GM23338 (cell line): Measurements from ENCODE around the gene LILRA5. TPM values are rescaled to one million over a fixed set of nuclear protein-coding genes. Genes with fewer than 3 reads are reported as not detected.
A peak's percentile ranks its signal among the peaks of the same experiment; 100 is the strongest.

Source experiments
- ATAC-seq: fragments of 200-7000 bp; cut with Tn5 transposase; 3 replicates; pipeline ENCODE4 v1.9.1; 2020
- DNase-seq: peaks from one replicate; pipeline ENCODE4 v3.0.0-alpha.2; 2015; ENCODE audit warnings: low spot score
- H2AFZ ChIP-seq: fragments of 200-600 bp; sonication (generic); 2 replicates; pipeline ENCODE4 v1.8.0; 2016; ENCODE audit warnings: antibody characterized with exemption, mild to moderate bottlenecking, moderate library complexity
- H3F3A ChIP-seq: fragments of 200-600 bp; sonication (generic); replicated peaks from 2 replicates; pipeline ENCODE4 v1.8.0; 2017; ENCODE audit warnings: antibody characterized with exemption, mixed run types, low read depth
- H3K27ac ChIP-seq: fragments of 200-600 bp; sonication (generic); 2 replicates; pipeline ENCODE4 v1.6.1; 2016; ENCODE audit warnings: low read depth
- H3K27me3 ChIP-seq: fragments of 200-600 bp; sonication (generic); 2 replicates; pipeline ENCODE4 v1.8.0; 2016; ENCODE audit warnings: mild to moderate bottlenecking, mixed run types, moderate library complexity; ENCODE audit not compliant: insufficient read depth
- H3K36me3 ChIP-seq: fragments of 200-600 bp; sonication (generic); 2 replicates; pipeline ENCODE4 v1.8.0; 2016; ENCODE audit warnings: mild to moderate bottlenecking; ENCODE audit not compliant: insufficient read depth
- H3K4me1 ChIP-seq: fragments of 200-600 bp; sonication (generic); 2 replicates; pipeline ENCODE4 v1.8.0; 2016; ENCODE audit warnings: mild to moderate bottlenecking, moderate library complexity; ENCODE audit not compliant: insufficient read depth
- H3K4me2 ChIP-seq: fragments of 200-600 bp; sonication (generic); 2 replicates; pipeline ENCODE4 v1.7.1; 2017; ENCODE audit warnings: mixed run types
- H3K4me3 ChIP-seq: fragments of 200-600 bp; sonication (generic); 2 replicates; pipeline ENCODE4 v1.6.1; 2016; ENCODE audit warnings: mixed run types
- H3K79me2 ChIP-seq: fragments of 200-600 bp; sonication (generic); replicated peaks from 2 replicates; pipeline ENCODE4 v1.8.0; 2017; ENCODE audit warnings: mild to moderate bottlenecking; ENCODE audit not compliant: insufficient read depth
- H3K9me2 ChIP-seq: fragments of 200-600 bp; sonication (generic); 2 replicates; pipeline ENCODE4 v1.8.0; 2017; ENCODE audit not compliant: insufficient read depth
- H4K20me1 ChIP-seq: fragments of 200-600 bp; sonication (generic); replicated peaks from 2 replicates; pipeline ENCODE4 v1.8.0; 2017; ENCODE audit warnings: mild to moderate bottlenecking; ENCODE audit not compliant: insufficient read depth
- H3K27ac Mint-ChIP-seq: 2 replicates; pipeline ENCODE4 v1.8.0; 2020; ENCODE audit warnings: inconsistent platforms, mild to moderate bottlenecking, moderate library complexity, mixed read lengths
- H3K27me3 Mint-ChIP-seq: 3 replicates; pipeline ENCODE4 v1.8.0; 2022; ENCODE audit warnings: low read depth, mild to moderate bottlenecking, moderate library complexity, mixed read lengths, inconsistent platforms; ENCODE audit not compliant: insufficient read depth, poor library complexity
- H3K36me3 Mint-ChIP-seq: 3 replicates; pipeline ENCODE4 v1.8.0; 2021; ENCODE audit warnings: low read depth, mild to moderate bottlenecking, inconsistent platforms, moderate library complexity, mixed read lengths
- H3K4me1 Mint-ChIP-seq: 3 replicates; pipeline ENCODE4 v1.8.0; 2020; ENCODE audit warnings: mild to moderate bottlenecking, inconsistent platforms, mixed read lengths
- H3K4me3 Mint-ChIP-seq: 3 replicates; pipeline ENCODE4 v1.8.0; 2021; ENCODE audit warnings: moderate library complexity, mild to moderate bottlenecking, inconsistent platforms, mixed read lengths
- H3K9me3 Mint-ChIP-seq: 3 replicates; pipeline ENCODE4 v1.8.0; 2020; ENCODE audit warnings: moderate library complexity, mild to moderate bottlenecking, inconsistent platforms, mixed read lengths
- EZH2 ChIP-seq: fragments of 200-600 bp; sonication (generic); IDR thresholded peaks from one replicate; pipeline ENCODE4 v1.8.0; 2017; ENCODE audit warnings: antibody characterized with exemption, mild to moderate bottlenecking, low read depth; ENCODE audit not compliant: unreplicated experiment
- JUNB ChIP-seq: IDR thresholded peaks from one replicate; pipeline ENCODE4 v1.6.1; 2016; ENCODE audit warnings: antibody characterized with exemption; ENCODE audit not compliant: unreplicated experiment
- NANOG ChIP-seq: IDR thresholded peaks from 2 replicates; pipeline ENCODE4 v1.6.1; 2016; ENCODE audit warnings: antibody characterized with exemption, borderline replicate concordance
- POLR2AphosphoS5 ChIP-seq: IDR thresholded peaks from 2 replicates; pipeline ENCODE4 v1.6.1; 2016; ENCODE audit warnings: antibody characterized with exemption, low read depth
- STAT1 ChIP-seq: IDR thresholded peaks from one replicate; pipeline ENCODE4 v1.6.1; 2016; ENCODE audit warnings: antibody characterized with exemption; ENCODE audit not compliant: unreplicated experiment
- ZNF114 ChIP-seq: fragments of 250-450 bp; sonication (Bioruptor Pico); IDR thresholded peaks from 2 replicates; pipeline ENCODE4 v1.5.0; 2020; ENCODE audit warnings: mild to moderate bottlenecking, moderate library complexity
- ZNF331 ChIP-seq: fragments of 250-450 bp; sonication (Bioruptor Pico); IDR thresholded peaks from 2 replicates; pipeline ENCODE4 v1.5.0; 2020; ENCODE audit warnings: low read depth, mild to moderate bottlenecking, moderate library complexity
- polyA plus RNA-seq: library from polyadenylated mRNA; unstranded; fragments of >200 nt; fragmentation: Nextera tagmentation; extraction: Ambion mirVana; gene quantifications from 2 replicates; pipeline ENCODE4 v1.2.1, GENCODE V29; 2016
- total RNA-seq: library from RNA; depleted of rRNA; stranded (reverse); fragments of >200 nt; shearing (Covaris generic); gene quantifications from 2 replicates; pipeline ENCODE4 v1.2.3, GENCODE V29; 2014
- TF ChIP-seq, protein P1 (sequence below): fragments of 250-450 bp; sonication (Bioruptor Pico); IDR thresholded peaks from 2 replicates; pipeline ENCODE4 v1.5.0; 2020; ENCODE audit warnings: mild to moderate bottlenecking, moderate library complexity
- TF ChIP-seq, protein P2 (sequence below): IDR thresholded peaks from 2 replicates; pipeline ENCODE4 v1.6.1; 2016; ENCODE audit warnings: antibody characterized with exemption

The LILRA5 gene
- total and polyA plus RNA-seq, 2 experiments from 2014 or later = not detected

DNA sequence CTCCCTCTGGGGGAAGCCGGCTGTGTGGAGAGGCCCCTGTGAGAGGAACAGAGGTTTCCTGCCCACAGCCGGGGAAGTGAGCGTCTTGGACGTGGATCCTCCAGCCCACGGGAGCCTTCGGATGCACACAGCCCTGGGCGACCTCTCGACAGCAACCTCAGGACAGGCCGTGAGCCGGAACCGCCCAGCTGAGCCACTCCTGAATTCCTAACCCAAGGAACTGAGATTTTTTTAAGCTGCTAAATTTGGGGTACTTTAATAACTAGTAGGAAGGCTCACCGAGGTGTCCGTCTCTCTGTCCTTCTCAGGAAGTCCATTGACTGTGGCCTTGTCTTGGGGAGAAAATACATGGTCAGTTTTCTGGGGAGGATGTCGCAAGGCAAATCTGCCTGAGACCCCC lies 42.7 kb upstream of the LILRA5 start:
- no peak overlapping the region for H3K4me3 ChIP-seq
- no peak overlapping the region for H3K27ac Mint-ChIP-seq
- no peaks in the 10 kb centered on the region for H3K36me3 ChIP-seq
- H3K36me3 Mint-ChIP-seq = no peaks in the 10 kb centered on the region; the same call in 2 of the 3 replicates
- H2AFZ ChIP-seq = 0 out of 2 replicates have a peak overlapping the region, but pooled peaks have one; percentile 5
- TF ChIP-seq ZNF331 (CRISPR knock-in tag) (peak; percentile 50), STAT1 (no peak)
- H4K20me1 ChIP-seq = no peaks in the 10 kb centered on the region
- H3K9me2 ChIP-seq = no peaks in the 10 kb centered on the region
- no peak for DNase-seq
- H3F3A ChIP-seq = no peaks in the 10 kb centered on the region
- H3K4me3 Mint-ChIP-seq = no peak overlapping the region
- H3K4me2 ChIP-seq = no peak overlapping the region
- H3K4me1 ChIP-seq = no peaks in the 10 kb centered on the region
- no peaks in the 10 kb centered on the region for H3K9me3 Mint-ChIP-seq
- H3K79me2 ChIP-seq = no peaks in the 10 kb centered on the region
- no peaks in the 10 kb centered on the region for H3K4me1 Mint-ChIP-seq
- peaks cover 4% of the 10 kb centered on the region for H3K27me3 Mint-ChIP-seq
- H3K27me3 ChIP-seq = no peaks in the 10 kb centered on the region
- ATAC-seq = no peak
- H3K27ac ChIP-seq = no peak overlapping the region

DNA sequence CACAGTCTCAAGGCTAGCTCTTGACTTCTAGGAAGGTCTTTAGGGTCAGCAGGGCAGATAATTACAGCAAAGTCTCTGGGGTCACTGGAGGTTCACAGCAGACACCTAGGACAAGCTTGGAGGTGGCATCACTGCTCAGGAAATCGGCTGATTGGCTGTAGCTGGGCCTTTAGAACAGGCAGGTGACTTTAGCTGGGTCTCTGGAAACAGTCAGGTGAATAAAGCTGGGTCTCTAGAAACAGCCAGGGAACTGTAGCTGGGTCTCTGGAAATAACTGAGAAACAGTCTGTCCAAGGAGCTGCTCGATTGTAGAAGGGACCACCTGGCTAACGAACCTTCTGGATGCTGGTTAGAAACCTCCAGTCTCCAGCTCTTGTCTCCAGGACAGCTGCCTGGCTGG lies 41.8 kb upstream of the LILRA5 start:
- no peak overlapping the region for H2AFZ ChIP-seq
- no peaks in the 10 kb centered on the region for H3K9me2 ChIP-seq
- TF ChIP-seq ZNF114 (no peak), POLR2AphosphoS5 (no peak), EZH2 (no peak), JUNB (no peak)
- H3K27me3 ChIP-seq = no peaks in the 10 kb centered on the region
- no peak overlapping the region for H3K4me3 Mint-ChIP-seq
- H3K27ac ChIP-seq = no peak overlapping the region
- H3K27me3 Mint-ChIP-seq = peaks cover 4% of the 10 kb centered on the region
- H4K20me1 ChIP-seq = no peaks in the 10 kb centered on the region
- no peaks in the 10 kb centered on the region for H3K4me1 ChIP-seq
- no peak overlapping the region for H3K4me2 ChIP-seq
- no peaks in the 10 kb centered on the region for H3K36me3 ChIP-seq
- no peaks in the 10 kb centered on the region; the same call in 2 of the 3 replicates for H3K36me3 Mint-ChIP-seq
- H3K4me3 ChIP-seq = no peak overlapping the region
- no peaks in the 10 kb centered on the region for H3F3A ChIP-seq
- DNase-seq (no peak), ATAC-seq (no peak)
- no peaks in the 10 kb centered on the region for H3K9me3 Mint-ChIP-seq
- H3K4me1 Mint-ChIP-seq = no peaks in the 10 kb centered on the region
- no peak overlapping the region for H3K27ac Mint-ChIP-seq
- H3K79me2 ChIP-seq = no peaks in the 10 kb centered on the region

DNA sequence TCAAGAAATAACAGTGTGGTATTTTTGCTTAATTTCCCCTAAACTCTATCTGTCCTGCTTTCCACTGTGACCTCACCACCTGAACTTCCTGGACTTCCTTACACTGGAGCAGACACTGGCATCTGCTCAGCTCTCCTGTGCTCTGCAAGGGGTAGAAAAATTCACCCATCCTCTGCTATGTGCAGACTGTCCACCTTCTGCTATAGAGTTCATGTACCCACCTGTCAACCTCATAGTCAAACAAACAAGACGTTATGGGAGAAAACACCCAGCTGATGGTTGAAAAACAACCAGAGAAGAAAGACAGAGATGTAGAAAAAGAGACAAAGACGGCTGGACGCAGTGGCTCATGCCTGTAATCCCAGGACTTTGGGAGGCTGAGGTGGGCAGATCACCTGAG lies 39.6 kb upstream of the LILRA5 start:
- H3K79me2 ChIP-seq = no peaks in the 10 kb centered on the region
- H2AFZ ChIP-seq = no peak overlapping the region
- no peaks in the 10 kb centered on the region for H3F3A ChIP-seq
- H3K9me3 Mint-ChIP-seq = peaks cover 7% of the 10 kb centered on the region
- ATAC-seq (no peak), DNase-seq (no peak)
- H3K36me3 Mint-ChIP-seq = peaks cover 6% of the 10 kb centered on the region; the same call in 1 of the 3 replicates
- no peaks in the 10 kb centered on the region for H3K9me2 ChIP-seq
- no peaks in the 10 kb centered on the region for H3K4me1 Mint-ChIP-seq
- H3K27ac Mint-ChIP-seq = no peak overlapping the region
- H3K4me2 ChIP-seq = no peak overlapping the region
- no peaks in the 10 kb centered on the region for H4K20me1 ChIP-seq
- peaks cover 11% of the 10 kb centered on the region for H3K27me3 Mint-ChIP-seq
- H3K4me3 ChIP-seq = no peak overlapping the region
- no peaks in the 10 kb centered on the region for H3K4me1 ChIP-seq
- H3K4me3 Mint-ChIP-seq = no peak overlapping the region
- no peaks in the 10 kb centered on the region for H3K27me3 ChIP-seq
- H3K36me3 ChIP-seq = no peaks in the 10 kb centered on the region
- H3K27ac ChIP-seq = no peak overlapping the region
- TF ChIP-seq NANOG (no peak), JUNB (no peak), EZH2 (no peak)
- TF ChIP-seq, protein P1, sequence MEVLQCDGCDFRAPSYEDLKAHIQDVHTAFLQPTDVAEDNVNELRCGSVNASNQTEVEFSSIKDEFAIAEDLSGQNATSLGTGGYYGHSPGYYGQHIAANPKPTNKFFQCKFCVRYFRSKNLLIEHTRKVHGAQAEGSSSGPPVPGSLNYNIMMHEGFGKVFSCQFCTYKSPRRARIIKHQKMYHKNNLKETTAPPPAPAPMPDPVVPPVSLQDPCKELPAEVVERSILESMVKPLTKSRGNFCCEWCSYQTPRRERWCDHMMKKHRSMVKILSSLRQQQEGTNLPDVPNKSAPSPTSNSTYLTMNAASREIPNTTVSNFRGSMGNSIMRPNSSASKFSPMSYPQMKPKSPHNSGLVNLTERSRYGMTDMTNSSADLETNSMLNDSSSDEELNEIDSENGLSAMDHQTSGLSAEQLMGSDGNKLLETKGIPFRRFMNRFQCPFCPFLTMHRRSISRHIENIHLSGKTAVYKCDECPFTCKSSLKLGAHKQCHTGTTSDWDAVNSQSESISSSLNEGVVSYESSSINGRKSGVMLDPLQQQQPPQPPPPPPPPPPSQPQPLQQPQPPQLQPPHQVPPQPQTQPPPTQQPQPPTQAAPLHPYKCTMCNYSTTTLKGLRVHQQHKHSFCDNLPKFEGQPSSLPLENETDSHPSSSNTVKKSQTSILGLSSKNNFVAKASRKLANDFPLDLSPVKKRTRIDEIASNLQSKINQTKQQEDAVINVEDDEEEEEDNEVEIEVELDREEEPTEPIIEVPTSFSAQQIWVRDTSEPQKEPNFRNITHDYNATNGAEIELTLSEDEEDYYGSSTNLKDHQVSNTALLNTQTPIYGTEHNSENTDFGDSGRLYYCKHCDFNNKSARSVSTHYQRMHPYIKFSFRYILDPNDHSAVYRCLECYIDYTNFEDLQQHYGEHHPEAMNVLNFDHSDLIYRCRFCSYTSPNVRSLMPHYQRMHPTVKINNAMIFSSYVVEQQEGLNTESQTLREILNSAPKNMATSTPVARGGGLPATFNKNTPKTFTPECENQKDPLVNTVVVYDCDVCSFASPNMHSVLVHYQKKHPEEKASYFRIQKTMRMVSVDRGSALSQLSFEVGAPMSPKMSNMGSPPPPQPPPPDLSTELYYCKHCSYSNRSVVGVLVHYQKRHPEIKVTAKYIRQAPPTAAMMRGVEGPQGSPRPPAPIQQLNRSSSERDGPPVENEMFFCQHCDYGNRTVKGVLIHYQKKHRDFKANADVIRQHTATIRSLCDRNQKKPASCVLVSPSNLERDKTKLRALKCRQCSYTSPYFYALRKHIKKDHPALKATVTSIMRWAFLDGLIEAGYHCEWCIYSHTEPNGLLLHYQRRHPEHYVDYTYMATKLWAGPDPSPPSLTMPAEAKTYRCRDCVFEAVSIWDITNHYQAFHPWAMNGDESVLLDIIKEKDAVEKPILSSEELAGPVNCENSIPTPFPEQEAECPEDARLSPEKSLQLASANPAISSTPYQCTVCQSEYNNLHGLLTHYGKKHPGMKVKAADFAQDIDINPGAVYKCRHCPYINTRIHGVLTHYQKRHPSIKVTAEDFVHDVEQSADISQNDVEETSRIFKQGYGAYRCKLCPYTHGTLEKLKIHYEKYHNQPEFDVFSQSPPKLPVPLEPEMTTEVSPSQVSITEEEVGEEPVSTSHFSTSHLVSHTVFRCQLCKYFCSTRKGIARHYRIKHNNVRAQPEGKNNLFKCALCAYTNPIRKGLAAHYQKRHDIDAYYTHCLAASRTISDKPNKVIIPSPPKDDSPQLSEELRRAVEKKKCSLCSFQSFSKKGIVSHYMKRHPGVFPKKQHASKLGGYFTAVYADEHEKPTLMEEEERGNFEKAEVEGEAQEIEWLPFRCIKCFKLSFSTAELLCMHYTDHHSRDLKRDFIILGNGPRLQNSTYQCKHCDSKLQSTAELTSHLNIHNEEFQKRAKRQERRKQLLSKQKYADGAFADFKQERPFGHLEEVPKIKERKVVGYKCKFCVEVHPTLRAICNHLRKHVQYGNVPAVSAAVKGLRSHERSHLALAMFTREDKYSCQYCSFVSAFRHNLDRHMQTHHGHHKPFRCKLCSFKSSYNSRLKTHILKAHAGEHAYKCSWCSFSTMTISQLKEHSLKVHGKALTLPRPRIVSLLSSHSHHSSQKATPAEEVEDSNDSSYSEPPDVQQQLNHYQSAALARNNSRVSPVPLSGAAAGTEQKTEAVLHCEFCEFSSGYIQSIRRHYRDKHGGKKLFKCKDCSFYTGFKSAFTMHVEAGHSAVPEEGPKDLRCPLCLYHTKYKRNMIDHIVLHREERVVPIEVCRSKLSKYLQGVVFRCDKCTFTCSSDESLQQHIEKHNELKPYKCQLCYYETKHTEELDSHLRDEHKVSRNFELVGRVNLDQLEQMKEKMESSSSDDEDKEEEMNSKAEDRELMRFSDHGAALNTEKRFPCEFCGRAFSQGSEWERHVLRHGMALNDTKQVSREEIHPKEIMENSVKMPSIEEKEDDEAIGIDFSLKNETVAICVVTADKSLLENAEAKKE (CRISPR knock-in tag) = no peak
- TF ChIP-seq, protein P2, sequence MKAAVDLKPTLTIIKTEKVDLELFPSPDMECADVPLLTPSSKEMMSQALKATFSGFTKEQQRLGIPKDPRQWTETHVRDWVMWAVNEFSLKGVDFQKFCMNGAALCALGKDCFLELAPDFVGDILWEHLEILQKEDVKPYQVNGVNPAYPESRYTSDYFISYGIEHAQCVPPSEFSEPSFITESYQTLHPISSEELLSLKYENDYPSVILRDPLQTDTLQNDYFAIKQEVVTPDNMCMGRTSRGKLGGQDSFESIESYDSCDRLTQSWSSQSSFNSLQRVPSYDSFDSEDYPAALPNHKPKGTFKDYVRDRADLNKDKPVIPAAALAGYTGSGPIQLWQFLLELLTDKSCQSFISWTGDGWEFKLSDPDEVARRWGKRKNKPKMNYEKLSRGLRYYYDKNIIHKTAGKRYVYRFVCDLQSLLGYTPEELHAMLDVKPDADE = no peak
